Astrocyte of the cerebellum (primary cell): ENCODE data around the gene CHST9.

Experiments used
- DNase-seq: peaks from one replicate; pipeline ENCODE4 v3.0.0-alpha.2; 2011; ENCODE audit warnings: low read depth
- H3K4me3 ChIP-seq: 2 replicates; pipeline ENCODE4 v1.5.1; 2011; ENCODE audit warnings: mild to moderate bottlenecking, low read depth, low read length, moderate library complexity
- in situ Hi-C: cut with HindIII; loops from 2 replicates; pipeline ENCODE4 v1.10.0; 2017; ENCODE audit warnings: low sequenced_read_pairs
- TF ChIP-seq, protein P1 (sequence below): IDR thresholded peaks from 2 replicates; pipeline ENCODE4 v1.5.1; 2012; ENCODE audit warnings: low read length, low read depth, moderate library complexity, mild to moderate bottlenecking; ENCODE audit errors: missing control alignments

The CHST9 gene

DNA sequence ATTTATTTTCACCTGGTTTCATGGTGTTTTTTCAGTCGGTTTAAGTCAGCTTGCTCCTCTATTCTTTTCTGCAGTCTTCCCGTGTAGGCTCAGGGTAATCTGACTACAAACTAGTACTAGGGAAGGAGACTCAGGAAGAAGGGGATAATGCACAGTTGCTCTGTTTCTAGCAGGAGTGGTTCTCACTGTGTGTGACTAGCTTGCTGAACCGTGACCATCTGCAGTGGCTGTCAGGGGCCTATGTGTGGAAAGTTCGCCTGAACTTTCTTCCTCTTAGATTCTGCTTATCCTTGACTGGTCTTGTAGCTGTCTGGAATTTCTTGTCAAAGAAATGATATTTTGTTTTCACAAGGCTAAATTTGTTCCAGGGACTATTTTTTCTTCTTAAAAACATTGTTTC, 273.3 kb downstream of the CHST9 start:
- in situ Hi-C loops: no loop called here
- TF ChIP-seq, protein P1, sequence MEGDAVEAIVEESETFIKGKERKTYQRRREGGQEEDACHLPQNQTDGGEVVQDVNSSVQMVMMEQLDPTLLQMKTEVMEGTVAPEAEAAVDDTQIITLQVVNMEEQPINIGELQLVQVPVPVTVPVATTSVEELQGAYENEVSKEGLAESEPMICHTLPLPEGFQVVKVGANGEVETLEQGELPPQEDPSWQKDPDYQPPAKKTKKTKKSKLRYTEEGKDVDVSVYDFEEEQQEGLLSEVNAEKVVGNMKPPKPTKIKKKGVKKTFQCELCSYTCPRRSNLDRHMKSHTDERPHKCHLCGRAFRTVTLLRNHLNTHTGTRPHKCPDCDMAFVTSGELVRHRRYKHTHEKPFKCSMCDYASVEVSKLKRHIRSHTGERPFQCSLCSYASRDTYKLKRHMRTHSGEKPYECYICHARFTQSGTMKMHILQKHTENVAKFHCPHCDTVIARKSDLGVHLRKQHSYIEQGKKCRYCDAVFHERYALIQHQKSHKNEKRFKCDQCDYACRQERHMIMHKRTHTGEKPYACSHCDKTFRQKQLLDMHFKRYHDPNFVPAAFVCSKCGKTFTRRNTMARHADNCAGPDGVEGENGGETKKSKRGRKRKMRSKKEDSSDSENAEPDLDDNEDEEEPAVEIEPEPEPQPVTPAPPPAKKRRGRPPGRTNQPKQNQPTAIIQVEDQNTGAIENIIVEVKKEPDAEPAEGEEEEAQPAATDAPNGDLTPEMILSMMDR: no peak
- H3K4me3 ChIP-seq: no peak overlapping the region
- no peak for DNase-seq

DNA sequence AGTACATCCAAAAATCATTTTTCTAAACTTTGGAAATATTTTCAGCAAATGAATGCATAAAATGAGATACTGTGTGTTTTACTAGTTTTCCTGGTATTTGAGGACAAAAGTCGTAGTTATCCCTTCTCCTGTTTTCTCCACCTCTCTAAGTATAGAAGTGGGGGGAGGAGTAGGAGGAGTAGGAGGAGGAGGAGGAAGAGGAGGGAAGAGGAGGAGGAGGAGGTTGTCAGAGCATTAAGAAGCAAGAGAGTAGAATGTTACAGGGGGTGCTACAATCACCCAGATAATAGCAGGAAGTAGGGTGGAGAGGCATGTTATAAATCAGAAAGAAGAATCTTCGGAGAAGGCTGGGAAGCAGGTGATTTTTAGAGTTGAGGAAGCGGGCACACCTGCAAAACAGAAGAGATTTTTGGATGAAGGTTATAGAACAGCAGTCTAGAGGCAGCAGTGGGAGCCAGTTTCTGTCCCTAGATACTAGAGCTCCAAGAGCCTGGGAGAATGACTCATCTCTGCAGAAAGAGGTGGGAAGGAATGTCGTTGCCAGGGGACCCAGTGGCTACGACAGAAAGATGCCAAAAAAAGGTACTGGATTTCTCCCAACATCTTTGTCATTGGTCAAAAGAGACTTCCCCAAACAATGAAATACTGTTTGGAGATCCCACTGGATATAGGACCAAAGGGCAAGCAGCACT, 275.4 kb downstream of the CHST9 start:
- H3K4me3 ChIP-seq: no peak overlapping the region
- in situ Hi-C loops: no loop called here
- TF ChIP-seq, protein P1: no peak
- DNase-seq: no peak

DNA sequence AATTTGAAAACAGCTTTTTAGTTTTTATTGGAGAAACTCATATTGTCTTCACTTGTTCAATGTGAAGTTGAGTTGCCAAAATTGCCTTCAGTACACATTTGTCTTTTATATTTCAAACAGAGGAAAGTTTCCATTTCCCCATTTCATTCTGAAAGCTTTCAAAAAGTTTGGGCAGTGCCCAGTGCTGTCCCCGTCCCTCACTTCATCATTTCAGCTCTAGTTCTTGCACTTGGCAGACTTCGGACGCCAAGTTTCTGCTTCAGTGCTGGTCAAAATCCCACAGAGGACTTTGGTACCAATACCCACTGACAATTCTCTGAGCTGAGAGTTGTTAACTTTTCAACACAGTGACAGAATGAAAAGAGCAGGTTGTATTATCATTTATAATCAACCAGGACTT, 276.2 kb downstream of the CHST9 start:
- in situ Hi-C loops: no loop called here
- no peak overlapping the region for H3K4me3 ChIP-seq
- DNase-seq: no peak
- TF ChIP-seq, protein P1: no peak

DNA sequence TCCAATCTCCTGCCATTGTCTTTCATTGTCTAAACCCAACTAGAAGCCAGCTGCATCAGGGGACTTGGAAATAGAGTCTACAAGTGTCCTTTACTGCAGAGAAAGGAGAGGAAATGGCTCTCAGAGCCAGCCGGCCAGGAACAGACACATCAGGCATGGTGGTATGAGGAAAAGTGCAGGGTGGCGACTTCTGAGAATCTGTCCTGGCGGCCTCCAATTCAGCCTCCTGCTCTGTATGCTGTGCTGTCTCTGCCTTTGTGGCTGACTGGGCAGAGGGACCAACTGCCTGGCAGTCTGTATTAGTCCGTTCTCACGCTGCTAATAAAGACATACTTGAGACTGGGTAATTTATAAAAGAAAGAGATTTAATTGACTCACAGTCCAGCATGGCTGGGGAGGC, 282.8 kb downstream of the CHST9 start:
- DNase-seq: no peak
- H3K4me3 ChIP-seq: no peak overlapping the region
- in situ Hi-C loops: no loop called here
- TF ChIP-seq, protein P1: no peak

DNA sequence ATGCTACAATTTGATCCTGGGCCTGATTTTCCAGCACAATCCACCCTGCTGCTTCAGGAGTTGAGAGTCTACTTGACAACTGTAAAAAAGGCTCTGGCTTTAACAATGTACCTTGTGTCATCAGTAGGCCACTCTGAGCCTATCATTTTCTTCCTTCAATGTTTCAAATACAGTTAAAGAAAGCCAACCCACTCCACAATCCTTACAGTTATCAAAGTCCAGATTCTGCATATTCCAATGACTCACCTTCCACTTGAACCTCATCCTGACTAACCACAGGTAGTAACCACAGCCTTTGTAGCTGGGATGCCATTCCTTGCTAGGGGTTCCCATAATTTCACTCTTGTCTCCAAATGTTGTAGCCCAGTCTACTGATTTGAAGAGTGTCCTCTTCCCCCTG, 284.1 kb downstream of the CHST9 start:
- TF ChIP-seq, protein P1: no peak
- no peak for DNase-seq
- in situ Hi-C loops: no loop called here
- H3K4me3 ChIP-seq: no peak overlapping the region

DNA sequence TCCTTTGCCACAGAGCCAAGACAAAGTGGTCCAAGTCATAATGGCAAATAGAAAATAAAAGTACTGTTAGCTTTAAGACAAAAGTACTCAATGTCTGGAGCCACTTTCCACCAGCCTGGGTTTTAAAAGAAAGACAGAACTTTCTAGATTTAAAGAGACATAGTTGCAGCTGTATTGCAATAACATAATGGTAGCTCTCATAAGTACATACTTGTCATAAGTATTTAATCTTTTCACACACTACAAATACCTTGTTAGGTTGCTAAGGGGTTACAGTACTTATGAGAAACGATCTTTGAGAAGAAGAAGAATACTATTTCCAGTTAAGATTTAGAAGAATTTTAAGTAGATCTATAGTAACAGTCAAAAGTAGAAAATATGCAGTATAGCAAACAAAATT, 290.7 kb downstream of the CHST9 start:
- no peak for DNase-seq
- TF ChIP-seq, protein P1: no peak
- H3K4me3 ChIP-seq: no peak overlapping the region
- in situ Hi-C loops: no loop called here
